Astrocyte of the spinal cord (primary cell): Measurements from ENCODE around the gene RNF187.

ENCODE experiments used
- DNase-seq: peaks from one replicate; pipeline ENCODE4 v3.0.0; 2011; ENCODE audit warnings: low read depth, low spot score
- H3K4me3 ChIP-seq: 2 replicates; pipeline ENCODE4 v1.5.1; 2011; ENCODE audit warnings: low read depth, mild to moderate bottlenecking, low read length, moderate library complexity
- CTCF ChIP-seq: IDR thresholded peaks from 2 replicates; pipeline ENCODE4 v1.5.1; 2012; ENCODE audit warnings: low read depth, mild to moderate bottlenecking, low read length, inconsistent platforms
- in situ Hi-C: cut with HindIII; loops from 2 replicates; pipeline ENCODE4 v1.10.0; 2017; ENCODE audit warnings: low sequenced_read_pairs

Gene RNF187

GRCh38 chr1:228487336-228488124 lies at the start of gene RNF187:
TSS of gene RNF187 (plus strand) at chr1:228487382.
- TF ChIP-seq CTCF, result no peak
- DNase-seq, result no peak
- in situ Hi-C loops, result no loop called here
- peak within 1 kb of the TSS; percentile 85 for H3K4me3 ChIP-seq

GRCh38 chr1:228437424-228437962 lies 49.7 kb upstream of the RNF187 start:
- in situ Hi-C loops, result no loop called here
- no peak for DNase-seq
- no peak overlapping the region for H3K4me3 ChIP-seq
- no peak for TF ChIP-seq CTCF

- no peak overlapping the region for H3K4me3 ChIP-seq
- DNase-seq, result no peak
- in situ Hi-C loops, result no loop called here
- no peak for TF ChIP-seq CTCF
These were observed 48.9 kb upstream of the RNF187 start for GRCh38 chr1:228438266-228438665.

- DNase-seq, result no peak
- no peak overlapping the region for H3K4me3 ChIP-seq
- no peak for TF ChIP-seq CTCF
- in situ Hi-C loops, result no loop called here
These were observed 46.3 kb upstream of the RNF187 start for GRCh38 chr1:228440761-228441500.

DNA sequence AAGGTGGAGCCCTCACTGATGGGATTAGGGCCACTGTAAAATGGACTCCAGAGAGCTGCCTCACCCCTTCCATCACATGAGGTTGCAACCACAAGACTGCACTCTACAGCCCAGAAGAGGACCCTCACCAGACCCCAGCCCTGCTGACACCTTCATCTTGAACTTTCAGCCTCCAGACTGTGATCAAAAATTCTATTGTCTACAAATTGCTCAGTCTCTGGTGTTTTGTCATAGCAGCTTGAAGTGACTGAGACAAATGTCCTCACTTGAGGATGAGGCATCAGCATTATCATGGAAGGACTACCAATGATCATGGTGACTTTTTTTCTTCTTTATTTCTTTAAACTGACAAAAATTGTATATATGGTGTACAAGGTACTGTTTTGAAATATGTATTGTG lies 43.8 kb upstream of the RNF187 start:
- in situ Hi-C loops, result no loop called here
- no peak overlapping the region for H3K4me3 ChIP-seq
- TF ChIP-seq CTCF, result no peak
- no peak for DNase-seq

GRCh38 chr1:228445490-228445842 lies 41.7 kb upstream of the RNF187 start:
- no peak for TF ChIP-seq CTCF
- no peak for DNase-seq
- in situ Hi-C loops, result no loop called here
- H3K4me3 ChIP-seq, result peak overlapping the region; percentile 43
